H1 (cell line): ENCODE data around the gene FRMD3. TPM values are rescaled to one million over a fixed set of nuclear protein-coding genes. Genes with fewer than 3 reads are reported as not detected.

Source experiments
- CTCF ChIA-PET: fragments of 300-600 bp; sonication (Branson Sonifier 250); formaldehyde crosslinking; loops from one replicate; lab custom pipeline; 2021; ENCODE audit not compliant: partially characterized antibody; lab: Charles Lee
- POLR2A ChIA-PET: fragments of 300-600 bp; sonication (Branson Sonifier 250); formaldehyde crosslinking; loops from one replicate; lab custom pipeline; 2021; ENCODE audit warnings: inconsistent platforms; ENCODE audit not compliant: partially characterized antibody; lab: Charles Lee
- DNase-seq, 2 experiments: peaks; one replicate each; pipeline versions ENCODE4 v3.0.0 to v3.0.0-alpha.2; 2010 to 2022; ENCODE audit warnings: low spot score in 2 of 2, low read depth in 1 of 2, mixed read lengths in 1 of 2
- FAIRE-seq: peaks from 2 replicates; lab custom pipeline; 2011; peaks lifted over from hg19 to GRCh38; lab: Jason Lieb, UNC
- H2AFZ ChIP-seq: 2 replicates; pipeline ENCODE4 v1.8.1; 2012; ENCODE audit warnings: low read length, inconsistent platforms
- H2AK5ac ChIP-seq: 2 replicates; pipeline ENCODE4 v1.6.1; 2013; ENCODE audit warnings: low read depth, low read length
- H2BK120ac ChIP-seq: replicated peaks from 2 replicates; pipeline ENCODE3; 2013; ENCODE audit warnings: low read depth, low read length, inconsistent platforms
- H2BK12ac ChIP-seq: 2 replicates; pipeline ENCODE4 v1.6.1; 2013; ENCODE audit warnings: low read depth, low read length
- H2BK15ac ChIP-seq: 2 replicates; pipeline ENCODE4 v1.6.1; 2013; ENCODE audit warnings: low read length
- H2BK20ac ChIP-seq: 2 replicates; pipeline ENCODE4 v1.6.1; 2013; ENCODE audit warnings: low read length
- H2BK5ac ChIP-seq: 2 replicates; pipeline ENCODE4 v1.6.1; 2013; ENCODE audit warnings: low read depth, low read length
- H3K14ac ChIP-seq: 2 replicates; pipeline ENCODE4 v1.6.1; 2013; ENCODE audit warnings: inconsistent platforms; ENCODE audit not compliant: insufficient read length
- H3K18ac ChIP-seq: 2 replicates; pipeline ENCODE4 v1.6.1; 2013; ENCODE audit warnings: low read length; ENCODE audit errors: extremely low read depth
- H3K23ac ChIP-seq: 2 replicates; pipeline ENCODE4 v1.6.1; 2013; ENCODE audit warnings: inconsistent platforms; ENCODE audit not compliant: insufficient read length
- H3K23me2 ChIP-seq: 2 replicates; pipeline ENCODE4 v1.6.1; 2013; ENCODE audit warnings: low read depth, low read length
- H3K27ac ChIP-seq: 2 replicates; pipeline ENCODE4 v1.6.1; 2011; ENCODE audit warnings: low read depth, low read length, inconsistent platforms
- H3K27me3 ChIP-seq, 4 experiments: replicated peaks in 1 of 4; 1 replicate in 1 of 4; 2 replicates in 3 of 4; pipeline versions ENCODE4 v1.6.1 to v1.8.1; 2011 to 2013; ENCODE audit warnings: low read length in 3 of 4, mild to moderate bottlenecking in 3 of 4, inconsistent platforms in 2 of 4, mixed read lengths in 2 of 4, moderate library complexity in 1 of 4; ENCODE audit not compliant: control insufficient read depth in 3 of 4, insufficient read depth in 3 of 4; ENCODE audit errors: extremely low read depth in 1 of 4
- H3K36me3 ChIP-seq, 4 experiments: 2 replicates each; pipeline versions ENCODE4 v1.6.1 to v1.8.1; 2011 to 2013; ENCODE audit warnings: mild to moderate bottlenecking in 4 of 4, low read length in 3 of 4, moderate library complexity in 2 of 4, control low read depth in 1 of 4, inconsistent platforms in 1 of 4; ENCODE audit not compliant: insufficient read depth in 4 of 4, control insufficient read depth in 2 of 4
- H3K4ac ChIP-seq: replicated peaks from 2 replicates; pipeline ENCODE3; 2013; ENCODE audit warnings: low read length, low read depth, mixed read lengths, inconsistent platforms; ENCODE audit not compliant: insufficient read length
- H3K4me1 ChIP-seq, 4 experiments: replicated peaks in 1 of 4; 1 replicate in 1 of 4; 2 replicates in 3 of 4; pipeline versions ENCODE4 v1.6.1 to v1.8.1; 2011 to 2013; ENCODE audit warnings: low read length in 3 of 4, inconsistent platforms in 2 of 4, mixed read lengths in 1 of 4; ENCODE audit not compliant: insufficient read depth in 4 of 4, control insufficient read depth in 3 of 4
- H3K4me2 ChIP-seq, 2 experiments: 2 replicates each; pipeline versions ENCODE4 v1.6.1 to v1.8.1; 2011 to 2013; ENCODE audit warnings: low read depth in 2 of 2, low read length in 2 of 2, control low read depth in 1 of 2, inconsistent platforms in 1 of 2, mild to moderate bottlenecking in 1 of 2; ENCODE audit not compliant: insufficient read depth in 1 of 2
- H3K4me3 ChIP-seq, 4 experiments: fragments of 200-600, 300-600 bp in 1 of 4; sonication (generic), shearing (Covaris generic), sonication (Bioruptor Twin) in 1 of 4; 2 replicates each; pipeline versions ENCODE4 v1.5.1 to v1.8.1; 2011 to 2016; ENCODE audit warnings: low read length in 4 of 4, low read depth in 3 of 4, control low read depth in 2 of 4, inconsistent platforms in 2 of 4, mild to moderate bottlenecking in 2 of 4, mixed read lengths in 1 of 4, moderate library complexity in 1 of 4; ENCODE audit not compliant: insufficient read depth in 2 of 4; ENCODE audit errors: extremely low read depth in 1 of 4
- H3K56ac ChIP-seq: replicated peaks from 2 replicates; pipeline ENCODE3; 2013; ENCODE audit warnings: low read depth, mild to moderate bottlenecking, mixed read lengths, low read length, inconsistent platforms; ENCODE audit not compliant: insufficient read length
- H3K79me1 ChIP-seq: 2 replicates; pipeline ENCODE4 v1.6.1; 2013; ENCODE audit warnings: low read depth, low read length, control low read depth
- H3K79me2 ChIP-seq, 2 experiments: 2 replicates each; pipeline versions ENCODE4 v1.6.1 to v1.8.1; 2012 to 2013; ENCODE audit warnings: low read length in 2 of 2, mild to moderate bottlenecking in 2 of 2, inconsistent platforms in 1 of 2; ENCODE audit not compliant: insufficient read depth in 2 of 2, control insufficient read depth in 1 of 2
- H3K9ac ChIP-seq, 4 experiments: replicated peaks in 1 of 4; 1 replicate in 1 of 4; 2 replicates in 3 of 4; pipeline versions ENCODE4 v1.6.1 to v1.8.1; 2011 to 2013; ENCODE audit warnings: low read depth in 3 of 4, low read length in 3 of 4, control low read depth in 2 of 4, mild to moderate bottlenecking in 2 of 4, moderate library complexity in 2 of 4, inconsistent platforms in 1 of 4; ENCODE audit errors: extremely low read depth in 1 of 4
- H3K9me3 ChIP-seq, 2 experiments: 2 replicates each; pipeline versions ENCODE4 v1.6.1 to v1.8.1; 2012 to 2013; ENCODE audit warnings: mild to moderate bottlenecking in 2 of 2, moderate library complexity in 2 of 2, control low read depth in 1 of 2, inconsistent platforms in 1 of 2, low read depth in 1 of 2, low read length in 1 of 2, mixed read lengths in 1 of 2; ENCODE audit not compliant: insufficient read depth in 2 of 2
- H4K20me1 ChIP-seq, 2 experiments: replicated peaks in 1 of 2; 2 replicates each; pipeline versions ENCODE3 to v1.8.1; 2011 to 2013; ENCODE audit warnings: inconsistent platforms in 2 of 2, low read length in 2 of 2, mild to moderate bottlenecking in 1 of 2; ENCODE audit not compliant: insufficient read depth in 2 of 2, control insufficient read depth in 1 of 2
- H4K5ac ChIP-seq: 2 replicates; pipeline ENCODE4 v1.6.1; 2013; ENCODE audit warnings: low read length, low read depth, mixed read lengths, inconsistent platforms; ENCODE audit not compliant: insufficient read length
- H4K8ac ChIP-seq: 2 replicates; pipeline ENCODE4 v1.8.0; 2013; ENCODE audit warnings: mild to moderate bottlenecking, moderate library complexity, low read length, inconsistent platforms; ENCODE audit not compliant: insufficient read depth; ENCODE audit errors: extremely low read depth
- H4K91ac ChIP-seq: replicated peaks from 2 replicates; pipeline ENCODE3; 2013; ENCODE audit warnings: low read length, mixed read lengths, inconsistent platforms; ENCODE audit not compliant: insufficient read length
- CEBPB ChIP-seq: IDR thresholded peaks from 2 replicates; pipeline ENCODE4 v1.6.1; 2012; ENCODE audit warnings: low read depth, low read length
- CHD2 ChIP-seq: IDR thresholded peaks from 2 replicates; pipeline ENCODE4 v1.6.1; 2012; ENCODE audit warnings: low read length, improper control_type of control experiment
- EGR1 ChIP-seq: IDR thresholded peaks from 2 replicates; pipeline ENCODE4 v1.6.1; 2011; ENCODE audit warnings: low read depth, low read length, borderline replicate concordance
- FOSL1 ChIP-seq: IDR thresholded peaks from 2 replicates; pipeline ENCODE4 v1.6.1; 2011; ENCODE audit warnings: mild to moderate bottlenecking, low read depth, low read length, moderate library complexity; ENCODE audit not compliant: insufficient read depth
- GTF2F1 ChIP-seq: IDR thresholded peaks from 2 replicates; pipeline ENCODE4 v1.6.1; 2012; ENCODE audit warnings: low read depth, low read length, improper control_type of control experiment, borderline replicate concordance
- KDM1A ChIP-seq: fragments of 200-600, 300-600 bp; sonication (generic); IDR thresholded peaks from 2 replicates; pipeline ENCODE4 v1.7.1; 2016; ENCODE audit warnings: mild to moderate bottlenecking, low read length, borderline replicate concordance
- KDM5A ChIP-seq: fragments of 200-600 bp; IDR thresholded peaks from 2 replicates; pipeline ENCODE4 v1.7.1; 2012; ENCODE audit warnings: mild to moderate bottlenecking, low read length, inconsistent platforms, mixed read lengths
- NRF1 ChIP-seq: IDR thresholded peaks from 2 replicates; pipeline ENCODE4 v1.6.1; 2011; ENCODE audit warnings: mild to moderate bottlenecking, low read depth, low read length, improper control_type of control experiment
- PHF8 ChIP-seq: fragments of 200-600 bp; sonication (generic); conservative IDR thresholded peaks from 2 replicates; pipeline ENCODE4 v1.7.1; 2012; ENCODE audit warnings: low read depth, mild to moderate bottlenecking, inconsistent platforms, low read length, moderate library complexity
- POLR2AphosphoS5 ChIP-seq: IDR thresholded peaks from 2 replicates; pipeline ENCODE4 v1.6.1; 2011; ENCODE audit warnings: low read depth, low read length
- POU5F1 ChIP-seq: IDR thresholded peaks from 2 replicates; pipeline ENCODE4 v1.6.1; 2011; ENCODE audit warnings: low read depth, mild to moderate bottlenecking, low read length, moderate library complexity
- RBBP5 ChIP-seq: IDR thresholded peaks from 2 replicates; pipeline ENCODE4 v1.7.1; 2012; ENCODE audit warnings: low read depth, mild to moderate bottlenecking, inconsistent platforms, low read length, moderate library complexity, borderline replicate concordance
- SIX5 ChIP-seq: IDR thresholded peaks from 2 replicates; pipeline ENCODE4 v1.6.1; 2011; ENCODE audit warnings: mild to moderate bottlenecking, low read depth, low read length
- SP2 ChIP-seq: IDR thresholded peaks from 2 replicates; pipeline ENCODE4 v1.6.1; 2012; ENCODE audit warnings: mild to moderate bottlenecking, low read length, inconsistent platforms
- WGBS, 2 experiments: shearing (Covaris generic) in 1 of 2; methylation state at CpG; one replicate each; pipeline versions ENCODE4 v1.1.6 to v1.1.7; 2013 to 2015; ENCODE audit warnings: low lambda C conversion rate in 2 of 2, mixed read lengths in 2 of 2, inconsistent platforms in 1 of 2, low coverage in 1 of 2, missing lambda C conversion rate in 1 of 2; ENCODE audit not compliant: insufficient replicate concordance in 2 of 2, insufficient coverage in 1 of 2, insufficient read length in 1 of 2; ENCODE audit errors: extremely low coverage in 1 of 2, missing lambda C conversion rate in 1 of 2; 5-methylcytosine and 5-hydroxymethylcytosine counted together
- polyA plus RNA-seq, 7 experiments: library from polyadenylated mRNA; depleted of rRNA in 3 of 7; stranded (reverse) in 5 of 7; unstranded in 2 of 7; fragments of >200 nt in 5 of 7; fragments of 200-250 nt in 2 of 7; gene quantifications; 1 replicate in 5 of 7; 2 replicates in 1 of 7; 4 replicates in 1 of 7; pipeline versions ENCODE4 v1.2.1 to v1.2.3, GENCODE V29; 2011 to 2013; ENCODE audit warnings: missing spikeins in 2 of 7, mixed read lengths in 2 of 7
- total RNA-seq: library from RNA; stranded (reverse); fragmentation: NEBNext Ultra II Directional; extraction: Animal tissue kit (Norgen Biotek cat#: 25700); gene quantifications from 2 replicates; pipeline ENCODE4 v1.2.1, GENCODE V29; 2021
- TF ChIP-seq, protein P1 (sequence below): IDR thresholded peaks from 2 replicates; pipeline ENCODE4 v1.6.1; 2011; ENCODE audit warnings: low read depth, mild to moderate bottlenecking, low read length; ENCODE audit not compliant: insufficient read depth

The FRMD3 gene
- total and polyA plus RNA-seq, 2 of the 8 experiments (the other 6 are each of a cell fraction or from before 2014, with no cell fraction given) = 0.15 to 1.4 TPM

DNA sequence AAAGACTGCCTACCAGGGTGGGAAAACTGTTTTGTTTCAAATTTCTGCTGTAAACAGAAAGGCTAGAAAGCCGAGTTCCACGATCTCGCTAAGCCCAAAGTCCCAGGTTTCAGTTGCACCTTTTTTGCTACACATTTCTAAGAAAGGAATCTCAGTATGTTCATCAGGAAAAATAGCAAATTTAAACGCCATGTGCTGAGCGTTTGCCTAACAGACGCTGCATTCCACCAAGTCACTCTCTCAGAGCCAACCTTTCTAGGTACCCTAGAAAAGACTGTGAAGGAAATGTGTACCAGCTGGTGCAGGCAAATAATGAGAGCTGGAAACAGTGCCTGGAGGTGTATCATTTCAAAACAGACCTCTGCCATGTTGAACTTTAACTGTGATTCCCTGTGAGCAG, 71.8 kb downstream of the FRMD3 start:
- no peak overlapping the region for H2BK12ac ChIP-seq
- H3K23me2 ChIP-seq = no peaks in the 10 kb centered on the region
- peaks cover 0 to 18% (median 6%) of the 10 kb centered on the region in 4 experiments; a peak in 3 of 7 replicates for H3K4me1 ChIP-seq
- H3K36me3 ChIP-seq = no peaks in the 10 kb centered on the region
- no peak overlapping the region for H2BK20ac ChIP-seq
- H3K56ac ChIP-seq = no peak overlapping the region
- no peaks in the 10 kb centered on the region for H4K20me1 ChIP-seq
- H4K8ac ChIP-seq = no peak overlapping the region
- H2BK15ac ChIP-seq = no peak overlapping the region
- ChIA-PET POLR2A (no interaction called here), CTCF (interaction anchor here (0.9 to 1.5 kb wide), 2 partner anchors 132 to 247 kb away, joined by 3 to 7 read pairs; no protein-coding TSS in a partner anchor)
- no peak overlapping the region for H3K4me2 ChIP-seq
- 0 out of 4 replicates have a peak, but pooled peaks cover 0 to under 1% of the 10 kb centered on the region in 2 experiments for H3K9me3 ChIP-seq
- DNase-seq (no peak), FAIRE-seq (no peak)
- no peak overlapping the region for H3K14ac ChIP-seq
- H2AK5ac ChIP-seq = no peak overlapping the region
- H4K91ac ChIP-seq = no peak overlapping the region
- H3K79me2 ChIP-seq = no peaks in the 10 kb centered on the region
- H3K27me3 ChIP-seq = no peaks in the 10 kb centered on the region
- 85% methylated on average over 6 of the region's 6 CpGs; no CpG with 5 or more reads in 1 of the 2 experiments for WGBS, 2 experiments
- no peak overlapping the region for H2BK5ac ChIP-seq
- H4K5ac ChIP-seq = no peak overlapping the region
- no peak overlapping the region for H2BK120ac ChIP-seq
- no peak overlapping the region for H3K9ac ChIP-seq
- no peak overlapping the region for H3K4me3 ChIP-seq
- no peak overlapping the region for H3K4ac ChIP-seq
- H3K18ac ChIP-seq = no peak overlapping the region
- no peaks in the 10 kb centered on the region for H3K79me1 ChIP-seq
- peak overlapping the region; percentile 66; the same call in 1 of the 2 replicates for H2AFZ ChIP-seq
- no peak overlapping the region for H3K23ac ChIP-seq
- H3K27ac ChIP-seq = no peak overlapping the region
- TF ChIP-seq KDM1A (no peak), SP2 (no peak), CEBPB (no peak), NRF1 (no peak), SIX5 (no peak), EGR1 (no peak), POU5F1 (no peak), KDM5A (no peak), CHD2 (no peak), PHF8 (no peak), FOSL1 (no peak), RBBP5 (no peak), POLR2AphosphoS5 (no peak), GTF2F1 (no peak)
- TF ChIP-seq, protein P1, sequence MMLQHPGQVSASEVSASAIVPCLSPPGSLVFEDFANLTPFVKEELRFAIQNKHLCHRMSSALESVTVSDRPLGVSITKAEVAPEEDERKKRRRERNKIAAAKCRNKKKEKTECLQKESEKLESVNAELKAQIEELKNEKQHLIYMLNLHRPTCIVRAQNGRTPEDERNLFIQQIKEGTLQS = no peak
